ENCODE measurements around the gene STN1. TPM values are rescaled to one million over a fixed set of nuclear protein-coding genes. Genes with fewer than 3 reads are reported as not detected.

STN1 gene
- total RNA-seq, 1 donor from 2014 or later: 17.3 TPM

- DNase-seq (ENCODE audit: low read depth): no peak
- H3K9ac ChIP-seq (ENCODE audit: low read length): no peak overlapping the region
- H3K27ac Mint-ChIP-seq (ENCODE audit: unreplicated experiment): no peak overlapping the region
- no peak for FAIRE-seq
- H3K36me3 ChIP-seq (ENCODE audit: insufficient read depth, low read length): no peaks in the 10 kb centered on the region
- H2AFZ ChIP-seq (ENCODE audit: low read depth, low read length): no peak overlapping the region
- H3K27me3 Mint-ChIP-seq (ENCODE audit: low read depth, unreplicated experiment): peaks cover 10% of the 10 kb centered on the region
- peaks cover 4% of the 10 kb centered on the region for H3K4me1 ChIP-seq (ENCODE audit: insufficient read depth, low read length)
- H3K4me1 Mint-ChIP-seq (ENCODE audit: low read depth, unreplicated experiment): peaks cover 1% of the 10 kb centered on the region
- H3K4me3 Mint-ChIP-seq (ENCODE audit: unreplicated experiment): no peak overlapping the region
- no peaks in the 10 kb centered on the region for H3K9me3 ChIP-seq (ENCODE audit: insufficient read depth, low read depth, low read length)
- peaks cover 3% of the 10 kb centered on the region for H3K36me3 Mint-ChIP-seq (ENCODE audit: low read depth, unreplicated experiment)
- no peak overlapping the region for H3K4me2 ChIP-seq (ENCODE audit: low read length)
- H3K79me2 ChIP-seq (ENCODE audit: insufficient read depth, low read length): no peaks in the 10 kb centered on the region
- H3K27ac ChIP-seq (ENCODE audit: low read depth, low read length): no peak overlapping the region
- H4K20me1 ChIP-seq (ENCODE audit: insufficient read depth, low read length): no peaks in the 10 kb centered on the region
- TF ChIP-seq CTCF (IDR thresholded peaks at IDR 0.05; ENCODE audit: insufficient read depth, low read depth, low read length): no peak
- TF ChIP-seq EZH2 (IDR thresholded peaks at IDR 0.05; ENCODE audit: insufficient read depth, low read length): no peak
- no peaks in the 10 kb centered on the region for H3K27me3 ChIP-seq (ENCODE audit: insufficient read depth, low read length)
- H3K9me3 Mint-ChIP-seq (ENCODE audit: unreplicated experiment): no peaks in the 10 kb centered on the region
- H3K4me3 ChIP-seq (ENCODE audit: insufficient read depth, low read depth, low read length): no peak overlapping the region
Observed at GRCh38 chr10:103871006-103871405, 47.0 kb downstream of the STN1 start.

GRCh38 chr10:103870516-103870915, 47.5 kb downstream of the STN1 start:
- Histone ChIP-seq H3K27me3 (ENCODE audit: insufficient read depth, low read length) (no peaks in the 10 kb centered on the region), H3K36me3 (ENCODE audit: insufficient read depth, low read length) (no peaks in the 10 kb centered on the region), H3K4me3 (ENCODE audit: insufficient read depth, low read depth, low read length) (no peak overlapping the region), H3K9ac (ENCODE audit: low read length) (no peak overlapping the region), H3K4me2 (ENCODE audit: low read length) (no peak overlapping the region), H3K27ac (ENCODE audit: low read depth, low read length) (no peak overlapping the region), H4K20me1 (ENCODE audit: insufficient read depth, low read length) (no peaks in the 10 kb centered on the region), H3K4me1 (ENCODE audit: insufficient read depth, low read length) (peaks cover 4% of the 10 kb centered on the region), H2AFZ (ENCODE audit: low read depth, low read length) (no peak overlapping the region), H3K9me3 (ENCODE audit: insufficient read depth, low read depth, low read length) (no peaks in the 10 kb centered on the region), H3K79me2 (ENCODE audit: insufficient read depth, low read length) (no peaks in the 10 kb centered on the region)
- Mint-ChIP-seq H3K4me3 (ENCODE audit: unreplicated experiment) (no peak overlapping the region), H3K4me1 (ENCODE audit: low read depth, unreplicated experiment) (peaks cover 1% of the 10 kb centered on the region), H3K27ac (ENCODE audit: unreplicated experiment) (no peak overlapping the region), H3K27me3 (ENCODE audit: low read depth, unreplicated experiment) (peaks cover 10% of the 10 kb centered on the region), H3K9me3 (ENCODE audit: unreplicated experiment) (no peaks in the 10 kb centered on the region), H3K36me3 (ENCODE audit: low read depth, unreplicated experiment) (peaks cover 3% of the 10 kb centered on the region)
- no peak for TF ChIP-seq CTCF (IDR thresholded peaks at IDR 0.05; ENCODE audit: insufficient read depth, low read depth, low read length)
- no peak for TF ChIP-seq EZH2 (IDR thresholded peaks at IDR 0.05; ENCODE audit: insufficient read depth, low read length)
- DNase-seq (ENCODE audit: low read depth) (no peak), FAIRE-seq (no peak)

GRCh38 chr10:103869336-103869735, 48.6 kb downstream of the STN1 start:
- H3K9me3 Mint-ChIP-seq (ENCODE audit: unreplicated experiment): peaks cover 7% of the 10 kb centered on the region

More at GRCh38 chr10:103869336-103869735, 48.6 kb downstream of the STN1 start:
- Histone ChIP-seq H3K4me2 (ENCODE audit: low read length) (no peak overlapping the region), H3K27me3 (ENCODE audit: insufficient read depth, low read length) (no peaks in the 10 kb centered on the region), H3K9ac (ENCODE audit: low read length) (no peak overlapping the region), H3K27ac (ENCODE audit: low read depth, low read length) (no peak overlapping the region), H3K79me2 (ENCODE audit: insufficient read depth, low read length) (no peaks in the 10 kb centered on the region), H4K20me1 (ENCODE audit: insufficient read depth, low read length) (no peaks in the 10 kb centered on the region), H3K36me3 (ENCODE audit: insufficient read depth, low read length) (no peaks in the 10 kb centered on the region), H3K4me3 (ENCODE audit: insufficient read depth, low read depth, low read length) (no peak overlapping the region), H3K9me3 (ENCODE audit: insufficient read depth, low read depth, low read length) (no peaks in the 10 kb centered on the region), H2AFZ (ENCODE audit: low read depth, low read length) (no peak overlapping the region), H3K4me1 (ENCODE audit: insufficient read depth, low read length) (peaks cover 4% of the 10 kb centered on the region)
- no peak overlapping the region for H3K27ac Mint-ChIP-seq (ENCODE audit: unreplicated experiment)
- H3K4me3 Mint-ChIP-seq (ENCODE audit: unreplicated experiment): no peak overlapping the region
- peaks cover 3% of the 10 kb centered on the region for H3K36me3 Mint-ChIP-seq (ENCODE audit: low read depth, unreplicated experiment)
- peaks cover 10% of the 10 kb centered on the region for H3K27me3 Mint-ChIP-seq (ENCODE audit: low read depth, unreplicated experiment)
- no peak for TF ChIP-seq CTCF (IDR thresholded peaks at IDR 0.05; ENCODE audit: insufficient read depth, low read depth, low read length)
- TF ChIP-seq EZH2 (IDR thresholded peaks at IDR 0.05; ENCODE audit: insufficient read depth, low read length): no peak
- no peak for DNase-seq (ENCODE audit: low read depth)
- no peak for FAIRE-seq
- peaks cover 1% of the 10 kb centered on the region for H3K4me1 Mint-ChIP-seq (ENCODE audit: low read depth, unreplicated experiment)

All from astrocyte (in vitro differentiated cells and primary cell).